ENCODE measurements around the gene RNLS.

DNA sequence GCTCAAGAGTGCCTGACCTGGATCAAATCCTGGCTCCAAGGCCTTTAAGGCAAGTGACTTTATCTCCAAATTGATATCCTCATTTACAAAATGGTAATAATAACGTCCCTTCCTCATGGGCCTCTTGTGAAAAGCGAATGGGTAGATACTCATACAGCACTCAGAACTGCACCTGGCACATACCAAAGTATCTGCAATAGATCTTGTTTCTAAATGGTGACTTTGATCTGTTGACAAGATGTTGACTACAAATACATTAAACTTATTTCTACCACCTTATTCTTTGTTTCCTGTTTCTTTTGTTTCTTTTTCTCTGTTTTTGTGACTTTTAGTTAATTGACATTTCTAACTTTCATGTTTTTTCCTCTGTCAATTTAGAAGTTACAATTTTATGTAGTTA lies 53.0 kb downstream of the RNLS start:
- no peak for TF ChIP-seq POLR2A (IDR thresholded peaks at IDR 0.05; ENCODE audit: low read depth, low read length)
- no peak for TF ChIP-seq TAF1 (IDR thresholded peaks at IDR 0.05; ENCODE audit: borderline replicate concordance, low read depth, low read length)
- TF ChIP-seq POLR2AphosphoS5 (IDR thresholded peaks at IDR 0.05; ENCODE audit: low read depth, low read length), result no peak
